GM21786 (cell line): ENCODE measurements around the gene PTGES.

Source experiments
- ATAC-seq: cut with Tn5 transposase; IDR thresholded peaks from one replicate; pipeline ENCODE4 v1.9.1; 2021; ENCODE audit not compliant: unreplicated experiment

PTGES gene

GRCh38 chr9:129746092-129746777, 6.6 kb downstream of the PTGES start:
- no peak for ATAC-seq

GRCh38 chr9:129745200-129745599, 7.6 kb downstream of the PTGES start:
- no peak for ATAC-seq

GRCh38 chr9:129740666-129741464, 12.0 kb downstream of the PTGES start:
- ATAC-seq = no peak

- ATAC-seq = no peak
These were observed 12.7 kb downstream of the PTGES start for GRCh38 chr9:129740174-129740573.

GRCh38 chr9:129739432-129739831, 13.4 kb downstream of the PTGES start:
- ATAC-seq = no peak

- ATAC-seq = no peak
These were observed 15.2 kb downstream of the PTGES start for GRCh38 chr9:129737479-129738274.

- ATAC-seq = no peak
These were observed 16.5 kb downstream of the PTGES start for GRCh38 chr9:129736334-129736733.

GRCh38 chr9:129735546-129735945, 17.3 kb downstream of the PTGES start:
- no peak for ATAC-seq

- ATAC-seq = no peak
These were observed 19.2 kb downstream of the PTGES start for GRCh38 chr9:129733632-129733953.

GRCh38 chr9:129732946-129733631, 19.8 kb downstream of the PTGES start:
- no peak for ATAC-seq

GRCh38 chr9:129732100-129732499, 20.7 kb downstream of the PTGES start:
- ATAC-seq = no peak

GRCh38 chr9:129731477-129732085, 21.3 kb downstream of the PTGES start:
- ATAC-seq = no peak

- ATAC-seq = no peak
These were observed 24.1 kb downstream of the PTGES start for GRCh38 chr9:129728744-129729143.

GRCh38 chr9:129726322-129727160, 26.3 kb downstream of the PTGES start:
- ATAC-seq = no peak

- ATAC-seq = no peak
These were observed 27.0 kb downstream of the PTGES start for GRCh38 chr9:129725795-129726251.

GRCh38 chr9:129724456-129725190, 28.2 kb downstream of the PTGES start:
- ATAC-seq = no peak

- no peak for ATAC-seq
These were observed 29.9 kb downstream of the PTGES start for GRCh38 chr9:129722913-129723312.

- ATAC-seq = no peak
These were observed 31.8 kb downstream of the PTGES start for GRCh38 chr9:129720865-129721545.
